WTC11 (cell line): ENCODE measurements around the gene EHF. TPM values are rescaled to one million over a fixed set of nuclear protein-coding genes. Genes with fewer than 3 reads are reported as not detected.

ENCODE experiments used
- ATAC-seq: fragments of 200-7000 bp; cut with Tn5 transposase; 2 replicates; pipeline ENCODE4 v1.10.0; 2021; ENCODE audit warnings: mild to moderate bottlenecking, moderate library complexity
- Bru-seq: library from RNA; stranded (reverse); fragments of 400-500 nt; gene quantifications from one replicate; lab custom pipeline; 2021; lab: Mats Ljungman, UMichigan
- CTCF ChIA-PET: fragments of 300-600 bp; sonication (Branson Sonifier 250); formaldehyde crosslinking; loops from one replicate; lab custom pipeline; 2021; ENCODE audit warnings: antibody characterized with exemption; lab: Charles Lee
- POLR2A ChIA-PET: fragments of 350-600 bp; sonication (Branson Sonifier 250); formaldehyde crosslinking; loops from one replicate; lab custom pipeline; 2021; ENCODE audit warnings: antibody characterized with exemption; lab: Charles Lee
- DNase-seq: peaks from one replicate; pipeline ENCODE4 v3.0.0; 2021; ENCODE audit warnings: low spot score
- H3K27ac Mint-ChIP-seq: 2 replicates; pipeline ENCODE4 v1.8.0; 2021; ENCODE audit warnings: mixed read lengths
- H3K27me3 Mint-ChIP-seq: 2 replicates; pipeline ENCODE4 v1.8.0; 2021; ENCODE audit warnings: low read depth, mild to moderate bottlenecking, moderate library complexity, mixed read lengths
- H3K36me3 Mint-ChIP-seq: 2 replicates; pipeline ENCODE4 v1.8.0; 2021; ENCODE audit warnings: mixed read lengths
- H3K4me1 Mint-ChIP-seq: 2 replicates; pipeline ENCODE4 v1.8.0; 2022; ENCODE audit warnings: mixed read lengths
- H3K4me3 Mint-ChIP-seq: 2 replicates; pipeline ENCODE4 v1.8.0; 2021; ENCODE audit warnings: mild to moderate bottlenecking, moderate library complexity, mixed read lengths
- H3K9me3 Mint-ChIP-seq: 2 replicates; pipeline ENCODE4 v1.8.0; 2021; ENCODE audit warnings: mixed read lengths
- ATF2 ChIP-seq: sonication (generic); formaldehyde crosslinking; IDR thresholded peaks from 2 replicates; pipeline ENCODE4 v1.8.1; 2022; ENCODE audit warnings: low read depth, missing genetic modification reagents, borderline replicate concordance
- CREB1 ChIP-seq: sonication (generic); formaldehyde crosslinking; IDR thresholded peaks from 2 replicates; pipeline ENCODE4 v1.8.0; 2023; ENCODE audit warnings: mild to moderate bottlenecking, missing genetic modification reagents
- CREM ChIP-seq: sonication (generic); formaldehyde crosslinking; IDR thresholded peaks from 2 replicates; pipeline ENCODE4 v1.8.1; 2022; ENCODE audit warnings: mild to moderate bottlenecking, missing genetic modification reagents, moderate library complexity
- E2F5 ChIP-seq: sonication (generic); formaldehyde crosslinking; IDR thresholded peaks from 2 replicates; pipeline ENCODE4 v1.8.1; 2022; ENCODE audit warnings: mild to moderate bottlenecking, moderate library complexity, missing genetic modification reagents
- GRHL2 ChIP-seq: fragments of 250-450 bp; sonication (Bioruptor Pico); IDR thresholded peaks from 2 replicates; pipeline ENCODE4 v1.8.0; 2022; ENCODE audit warnings: mild to moderate bottlenecking, moderate library complexity; ENCODE audit not compliant: insufficient replicate concordance, severe bottlenecking
- JAZF1 ChIP-seq: fragments of 250-450 bp; sonication (Bioruptor Pico); IDR thresholded peaks from 2 replicates; pipeline ENCODE4 v1.9.0; 2021; ENCODE audit warnings: moderate library complexity, mild to moderate bottlenecking, inconsistent platforms
- KAT7 ChIP-seq: sonication (generic); formaldehyde crosslinking; IDR thresholded peaks from 2 replicates; pipeline ENCODE4 v1.8.1; 2023; ENCODE audit warnings: missing genetic modification reagents, mild to moderate bottlenecking, borderline replicate concordance
- NFYB ChIP-seq: sonication (generic); formaldehyde crosslinking; conservative IDR thresholded peaks from 2 replicates; pipeline ENCODE4 v1.8.0; 2022; ENCODE audit warnings: low read depth, missing genetic modification reagents
- NR1H2 ChIP-seq: sonication (generic); formaldehyde crosslinking; IDR thresholded peaks from 2 replicates; pipeline ENCODE4 v1.9.0; 2021; ENCODE audit warnings: mild to moderate bottlenecking, moderate library complexity, missing genetic modification reagents
- PREB ChIP-seq: sonication (generic); formaldehyde crosslinking; IDR thresholded peaks from 2 replicates; pipeline ENCODE4 v1.8.1; 2022; ENCODE audit warnings: mild to moderate bottlenecking, missing genetic modification reagents, moderate library complexity, borderline replicate concordance
- TEAD1 ChIP-seq: sonication (generic); formaldehyde crosslinking; IDR thresholded peaks from 2 replicates; pipeline ENCODE4 v1.8.0; 2022; ENCODE audit warnings: mild to moderate bottlenecking, missing genetic modification reagents
- ZNF423 ChIP-seq: fragments of 250-450 bp; sonication (Bioruptor Pico); IDR thresholded peaks from 2 replicates; pipeline ENCODE4 v2.1.2; 2022; ENCODE audit warnings: mild to moderate bottlenecking, moderate library complexity
- ZSCAN18 ChIP-seq: fragments of 250-450 bp; sonication (Bioruptor Pico); IDR thresholded peaks from 2 replicates; pipeline ENCODE4 v2.1.2; 2022; ENCODE audit warnings: mild to moderate bottlenecking, moderate library complexity
- long read RNA-seq, 3 experiments: library from RNA in 1 of 3; library from capped mRNA in 1 of 3; library from polyadenylated mRNA in 1 of 3; unstranded in 2 of 3; stranded (forward) in 1 of 3; transcript quantifications; one replicate each; pipeline ENCODE4 v2.0.0, GENCODE V29; 2021
- total RNA-seq: library from RNA; stranded (reverse); gene quantifications from 3 replicates; pipeline ENCODE4 v1.2.3, GENCODE V29; 2021
- TF ChIP-seq, protein P1 (sequence below): sonication (generic); formaldehyde crosslinking; IDR thresholded peaks from 2 replicates; pipeline ENCODE4 v1.8.0; 2022; ENCODE audit warnings: mild to moderate bottlenecking, missing genetic modification reagents
- TF ChIP-seq, protein P2 (sequence below): fragments of 250-450 bp; sonication (Bioruptor Pico); IDR thresholded peaks from 2 replicates; pipeline ENCODE4 v1.9.0; 2021; ENCODE audit warnings: moderate library complexity, mild to moderate bottlenecking, inconsistent platforms, borderline replicate concordance
- TF ChIP-seq, protein P3 (sequence below): fragments of 250-450 bp; sonication (Bioruptor Pico); IDR thresholded peaks from 2 replicates; pipeline ENCODE4 v1.9.0; 2021; ENCODE audit warnings: mild to moderate bottlenecking
- TF ChIP-seq, protein P4 (sequence below): sonication (generic); formaldehyde crosslinking; IDR thresholded peaks from 2 replicates; pipeline ENCODE4 v1.8.0; 2023; ENCODE audit warnings: missing genetic modification reagents, mild to moderate bottlenecking, borderline replicate concordance

Gene EHF
- 0.16 to 0.60 TPM (median 0.46 TPM) in 3 replicates for total RNA-seq
- percentile 7 among the genes with signal in this experiment for Bru-seq, nascent RNA
- long read RNA-seq, experiment 1 = 0 reads
- long read RNA-seq, experiment 2 = 0 reads
- long read RNA-seq, experiment 3 = 0 reads

DNA sequence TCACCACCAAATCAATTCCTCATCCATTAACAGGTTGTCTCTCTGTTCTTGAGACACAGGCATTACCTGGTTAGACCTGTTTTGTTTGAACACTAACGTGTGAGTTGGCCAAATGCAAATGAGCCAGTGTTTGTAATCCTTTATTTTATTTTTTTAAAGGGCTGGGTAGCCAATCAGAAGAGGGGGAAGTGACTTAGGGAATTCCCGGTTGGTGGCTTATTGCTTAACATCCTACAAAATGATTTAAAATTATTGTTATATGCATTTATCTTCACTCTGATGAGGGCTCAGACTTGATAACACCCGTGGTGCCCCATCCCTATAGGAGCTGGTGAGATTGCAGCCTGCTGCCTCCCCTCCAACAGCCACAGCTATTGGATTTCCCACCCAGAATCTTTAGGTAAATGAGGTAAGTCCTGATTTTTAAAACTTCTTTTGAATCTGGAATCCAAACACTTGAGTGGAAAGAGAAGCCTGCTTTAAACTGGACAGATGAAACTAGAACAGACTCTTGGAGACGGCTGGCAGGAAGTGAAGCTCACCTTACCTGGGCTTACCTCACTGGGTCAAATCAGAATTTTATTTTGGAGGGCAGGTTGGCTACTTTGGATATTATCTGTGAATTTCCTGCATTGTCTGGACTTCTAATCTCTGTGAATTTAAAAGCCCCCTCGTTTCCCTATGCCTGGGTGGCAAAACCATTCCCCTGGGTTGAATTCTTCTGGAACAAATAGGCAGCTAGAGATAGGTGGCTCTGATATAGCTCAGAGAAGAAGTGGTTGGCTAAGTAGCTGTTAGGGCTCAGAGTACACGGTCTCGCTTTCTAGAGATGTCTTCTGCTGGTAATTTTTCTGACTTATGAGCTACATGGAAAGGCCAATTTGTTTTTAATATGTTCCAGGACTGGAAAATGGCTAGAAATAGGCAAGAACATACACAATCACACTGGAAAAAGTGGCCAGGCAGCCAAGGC, at the start of gene EHF:
EHF (plus strand) TSS at position 274 of the 973 bp plus-strand sequence. CDS start 21,538 bp downstream, outside the sequence.
- no peak for ATAC-seq
- H3K36me3 Mint-ChIP-seq = no peaks in the 10 kb centered on the region
- no peak within 1 kb of the TSS for H3K27ac Mint-ChIP-seq
- peaks cover 2% of the 10 kb centered on the region for H3K4me1 Mint-ChIP-seq
- H3K4me3 Mint-ChIP-seq = no peak within 1 kb of the TSS
- DNase-seq = no peak
- H3K9me3 Mint-ChIP-seq = no peaks in the 10 kb centered on the region
- POLR2A ChIA-PET = interaction anchor here (0.5 kb wide), 1 partner anchor 655 kb away, joined by 4 read pairs; no protein-coding TSS in a partner anchor
- TF ChIP-seq E2F5 (no peak), CREB1 (no peak), JAZF1 (no peak), KAT7 (CRISPR knock-in tag) (no peak), ATF2 (CRISPR knock-in tag) (no peak)
- TF ChIP-seq, all 79 proteins: peak for 0
- H3K27me3 Mint-ChIP-seq = no peaks in the 10 kb centered on the region; the same call in 1 of the 2 replicates
- CTCF ChIA-PET = interaction anchor here (1.2 kb wide), 1 partner anchor 35 kb away, joined by 4 read pairs; no protein-coding TSS in a partner anchor

- POLR2A ChIA-PET = no interaction called here
- no peak overlapping the region for H3K4me3 Mint-ChIP-seq
- TF ChIP-seq, protein P1, sequence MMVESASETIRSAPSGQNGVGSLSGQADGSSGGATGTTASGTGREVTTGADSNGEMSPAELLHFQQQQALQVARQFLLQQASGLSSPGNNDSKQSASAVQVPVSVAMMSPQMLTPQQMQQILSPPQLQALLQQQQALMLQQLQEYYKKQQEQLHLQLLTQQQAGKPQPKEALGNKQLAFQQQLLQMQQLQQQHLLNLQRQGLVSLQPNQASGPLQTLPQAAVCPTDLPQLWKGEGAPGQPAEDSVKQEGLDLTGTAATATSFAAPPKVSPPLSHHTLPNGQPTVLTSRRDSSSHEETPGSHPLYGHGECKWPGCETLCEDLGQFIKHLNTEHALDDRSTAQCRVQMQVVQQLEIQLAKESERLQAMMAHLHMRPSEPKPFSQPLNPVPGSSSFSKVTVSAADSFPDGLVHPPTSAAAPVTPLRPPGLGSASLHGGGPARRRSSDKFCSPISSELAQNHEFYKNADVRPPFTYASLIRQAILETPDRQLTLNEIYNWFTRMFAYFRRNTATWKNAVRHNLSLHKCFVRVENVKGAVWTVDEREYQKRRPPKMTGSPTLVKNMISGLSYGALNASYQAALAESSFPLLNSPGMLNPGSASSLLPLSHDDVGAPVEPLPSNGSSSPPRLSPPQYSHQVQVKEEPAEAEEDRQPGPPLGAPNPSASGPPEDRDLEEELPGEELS (CRISPR knock-in tag) = no peak
- TF ChIP-seq PREB (no peak), KAT7 (CRISPR knock-in tag) (no peak), NFYB (CRISPR knock-in tag) (no peak), TEAD1 (no peak), NR1H2 (CRISPR knock-in tag) (no peak), ZSCAN18 (no peak), CREM (no peak), GRHL2 (CRISPR knock-in tag) (no peak), ZNF423 (CRISPR knock-in tag) (no peak), CREB1 (no peak)
- TF ChIP-seq, protein P2, sequence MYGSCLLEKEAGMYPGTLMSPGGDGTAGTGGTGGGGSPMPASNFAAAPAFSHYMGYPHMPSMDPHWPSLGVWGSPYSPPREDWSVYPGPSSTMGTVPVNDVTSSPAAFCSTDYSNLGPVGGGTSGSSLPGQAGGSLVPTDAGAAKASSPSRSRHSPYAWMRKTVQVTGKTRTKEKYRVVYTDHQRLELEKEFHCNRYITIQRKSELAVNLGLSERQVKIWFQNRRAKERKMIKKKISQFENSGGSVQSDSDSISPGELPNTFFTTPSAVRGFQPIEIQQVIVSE (CRISPR knock-in tag) = no peak
- TF ChIP-seq, protein P3, sequence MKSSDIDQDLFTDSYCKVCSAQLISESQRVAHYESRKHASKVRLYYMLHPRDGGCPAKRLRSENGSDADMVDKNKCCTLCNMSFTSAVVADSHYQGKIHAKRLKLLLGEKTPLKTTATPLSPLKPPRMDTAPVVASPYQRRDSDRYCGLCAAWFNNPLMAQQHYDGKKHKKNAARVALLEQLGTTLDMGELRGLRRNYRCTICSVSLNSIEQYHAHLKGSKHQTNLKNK (CRISPR knock-in tag) = no peak
- TF ChIP-seq, protein P4, sequence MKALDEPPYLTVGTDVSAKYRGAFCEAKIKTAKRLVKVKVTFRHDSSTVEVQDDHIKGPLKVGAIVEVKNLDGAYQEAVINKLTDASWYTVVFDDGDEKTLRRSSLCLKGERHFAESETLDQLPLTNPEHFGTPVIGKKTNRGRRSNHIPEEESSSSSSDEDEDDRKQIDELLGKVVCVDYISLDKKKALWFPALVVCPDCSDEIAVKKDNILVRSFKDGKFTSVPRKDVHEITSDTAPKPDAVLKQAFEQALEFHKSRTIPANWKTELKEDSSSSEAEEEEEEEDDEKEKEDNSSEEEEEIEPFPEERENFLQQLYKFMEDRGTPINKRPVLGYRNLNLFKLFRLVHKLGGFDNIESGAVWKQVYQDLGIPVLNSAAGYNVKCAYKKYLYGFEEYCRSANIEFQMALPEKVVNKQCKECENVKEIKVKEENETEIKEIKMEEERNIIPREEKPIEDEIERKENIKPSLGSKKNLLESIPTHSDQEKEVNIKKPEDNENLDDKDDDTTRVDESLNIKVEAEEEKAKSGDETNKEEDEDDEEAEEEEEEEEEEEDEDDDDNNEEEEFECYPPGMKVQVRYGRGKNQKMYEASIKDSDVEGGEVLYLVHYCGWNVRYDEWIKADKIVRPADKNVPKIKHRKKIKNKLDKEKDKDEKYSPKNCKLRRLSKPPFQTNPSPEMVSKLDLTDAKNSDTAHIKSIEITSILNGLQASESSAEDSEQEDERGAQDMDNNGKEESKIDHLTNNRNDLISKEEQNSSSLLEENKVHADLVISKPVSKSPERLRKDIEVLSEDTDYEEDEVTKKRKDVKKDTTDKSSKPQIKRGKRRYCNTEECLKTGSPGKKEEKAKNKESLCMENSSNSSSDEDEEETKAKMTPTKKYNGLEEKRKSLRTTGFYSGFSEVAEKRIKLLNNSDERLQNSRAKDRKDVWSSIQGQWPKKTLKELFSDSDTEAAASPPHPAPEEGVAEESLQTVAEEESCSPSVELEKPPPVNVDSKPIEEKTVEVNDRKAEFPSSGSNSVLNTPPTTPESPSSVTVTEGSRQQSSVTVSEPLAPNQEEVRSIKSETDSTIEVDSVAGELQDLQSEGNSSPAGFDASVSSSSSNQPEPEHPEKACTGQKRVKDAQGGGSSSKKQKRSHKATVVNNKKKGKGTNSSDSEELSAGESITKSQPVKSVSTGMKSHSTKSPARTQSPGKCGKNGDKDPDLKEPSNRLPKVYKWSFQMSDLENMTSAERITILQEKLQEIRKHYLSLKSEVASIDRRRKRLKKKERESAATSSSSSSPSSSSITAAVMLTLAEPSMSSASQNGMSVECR (CRISPR knock-in tag) = no peak
Observed at GRCh38 chr11:34573537-34573936, 47.4 kb upstream of the EHF start.

More at GRCh38 chr11:34573537-34573936, 47.4 kb upstream of the EHF start:
- H3K4me1 Mint-ChIP-seq = no peaks in the 10 kb centered on the region
- no peak for ATAC-seq
- no peak overlapping the region for H3K27ac Mint-ChIP-seq
- peaks cover 5% of the 10 kb centered on the region; the same call in 1 of the 2 replicates for H3K27me3 Mint-ChIP-seq
- no peaks in the 10 kb centered on the region for H3K36me3 Mint-ChIP-seq
- CTCF ChIA-PET = no interaction called here
- no peaks in the 10 kb centered on the region for H3K9me3 Mint-ChIP-seq
- no peak for DNase-seq
